HG02973 (cell line): ENCODE data around the gene SHOX.
"Not testable (repeated sequence)": the region's sequence is repeated elsewhere in the genome, so short reads cannot be mapped to it uniquely, and the experiment has no call there.

Experiments used
- ATAC-seq: cut with Tn5 transposase; IDR thresholded peaks from one replicate; pipeline ENCODE4 v1.9.1; 2021; ENCODE audit warnings: moderate library complexity; ENCODE audit not compliant: unreplicated experiment

Gene SHOX

DNA sequence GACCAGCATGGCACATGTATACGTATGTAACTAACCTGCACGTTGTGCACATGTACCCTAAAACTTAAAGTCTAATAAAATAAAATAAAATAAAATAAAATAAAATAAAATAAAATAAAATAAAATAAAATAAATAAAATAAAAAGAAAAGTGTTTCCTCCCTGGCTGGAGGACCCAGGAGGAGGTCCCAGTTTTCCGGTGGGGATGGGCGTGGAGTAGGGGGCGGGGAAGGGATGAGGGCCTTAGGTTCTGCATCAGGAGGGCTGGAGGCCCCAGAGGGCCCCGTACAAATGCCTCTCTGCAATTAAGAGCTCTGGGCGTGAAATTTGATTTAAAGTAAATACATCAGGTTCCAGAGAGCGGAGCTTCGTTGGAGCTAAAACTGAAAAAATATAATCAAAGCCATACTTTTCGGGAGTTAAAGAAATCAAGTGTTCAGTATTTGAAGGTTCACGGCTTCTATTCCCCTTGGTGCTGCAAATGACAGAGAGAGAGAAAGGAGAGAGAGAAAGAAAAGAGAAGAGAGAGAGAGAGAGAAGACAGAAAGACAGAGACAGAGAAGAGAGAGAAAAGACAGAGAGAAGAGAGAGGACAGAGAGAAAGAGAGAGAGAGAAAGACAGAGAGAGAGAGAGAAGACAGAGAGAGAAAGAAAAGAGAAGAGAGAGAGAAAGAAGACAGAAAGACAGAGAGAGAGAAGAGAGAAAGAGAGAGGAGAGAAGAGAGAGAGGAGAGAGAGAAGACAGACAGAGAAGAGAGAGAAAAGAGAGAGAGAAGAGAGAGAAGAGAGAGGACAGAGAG is 8.7 kb upstream of the SHOX start:
- no peak for ATAC-seq

- ATAC-seq, result not testable (repeated sequence)
Measured at GRCh38 chrX:622802-623201, 7.8 kb upstream of the SHOX start.

GRCh38 chrX:623268-623598 is 7.4 kb upstream of the SHOX start:
- ATAC-seq, result no peak

- no peak for ATAC-seq
Measured at GRCh38 chrX:623599-624315, 6.8 kb upstream of the SHOX start.

GRCh38 chrX:625137-625691 is 5.4 kb upstream of the SHOX start:
- no peak for ATAC-seq

DNA sequence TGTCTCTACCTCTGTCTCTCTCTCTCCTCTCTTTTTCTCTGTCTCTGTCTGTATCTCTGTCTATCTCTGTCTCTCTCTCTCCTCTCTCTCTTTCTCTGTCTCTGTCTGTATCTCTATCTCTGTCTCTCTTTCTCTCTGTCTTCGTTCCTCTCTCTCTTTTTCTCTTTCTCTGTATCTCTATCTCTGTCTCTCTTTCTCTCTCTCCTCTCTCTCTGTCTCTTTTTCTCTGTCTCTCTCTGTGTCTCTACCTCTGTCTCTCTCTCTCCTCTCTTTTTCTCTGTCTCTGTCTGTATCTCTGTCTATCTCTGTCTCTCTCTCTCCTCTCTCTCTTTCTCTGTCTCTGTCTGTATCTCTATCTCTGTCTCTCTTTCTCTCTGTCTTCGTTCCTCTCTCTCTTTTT is 4.5 kb upstream of the SHOX start:
- not testable (repeated sequence) for ATAC-seq

DNA sequence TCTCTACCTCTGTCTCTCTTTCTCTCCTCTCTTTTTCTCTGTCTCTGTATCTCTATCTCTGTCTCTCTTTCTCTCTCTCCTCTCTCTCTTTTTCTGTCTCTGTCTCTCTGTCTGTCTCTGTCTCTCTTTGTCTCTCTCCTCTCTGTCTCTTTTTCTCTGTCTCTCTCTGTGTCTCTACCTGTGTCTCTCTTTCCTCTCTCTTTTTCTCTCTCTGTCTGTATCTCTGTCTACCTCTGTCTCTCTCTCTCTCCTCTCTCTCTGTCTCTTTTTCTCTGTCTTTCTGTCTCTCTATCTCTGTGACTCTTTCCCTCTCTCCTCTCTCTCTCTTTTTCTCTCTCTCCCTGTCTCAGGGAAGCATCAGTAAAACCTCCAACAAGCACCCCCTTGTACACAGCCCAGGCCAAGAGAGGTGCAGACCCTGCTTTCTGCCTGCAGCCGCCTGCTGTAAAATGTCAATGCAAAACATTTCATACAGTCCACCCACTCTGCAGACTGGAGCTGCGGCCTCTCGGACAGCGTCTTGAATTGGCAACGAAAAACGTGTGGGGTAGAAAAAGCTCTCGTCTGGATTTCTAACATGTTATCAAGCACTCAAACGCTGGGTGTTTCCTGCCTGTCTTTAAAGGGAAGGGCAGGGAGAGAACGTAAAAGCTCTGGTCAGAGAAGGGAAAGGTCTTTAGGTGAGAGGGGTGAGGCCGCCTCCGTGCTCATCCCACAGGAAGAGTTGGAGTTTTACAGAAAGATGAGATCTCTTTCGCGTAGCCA is 3.7 kb upstream of the SHOX start:
- no peak for ATAC-seq

- ATAC-seq, result no peak
Measured at GRCh38 chrX:627510-627981, 3.0 kb upstream of the SHOX start.

DNA sequence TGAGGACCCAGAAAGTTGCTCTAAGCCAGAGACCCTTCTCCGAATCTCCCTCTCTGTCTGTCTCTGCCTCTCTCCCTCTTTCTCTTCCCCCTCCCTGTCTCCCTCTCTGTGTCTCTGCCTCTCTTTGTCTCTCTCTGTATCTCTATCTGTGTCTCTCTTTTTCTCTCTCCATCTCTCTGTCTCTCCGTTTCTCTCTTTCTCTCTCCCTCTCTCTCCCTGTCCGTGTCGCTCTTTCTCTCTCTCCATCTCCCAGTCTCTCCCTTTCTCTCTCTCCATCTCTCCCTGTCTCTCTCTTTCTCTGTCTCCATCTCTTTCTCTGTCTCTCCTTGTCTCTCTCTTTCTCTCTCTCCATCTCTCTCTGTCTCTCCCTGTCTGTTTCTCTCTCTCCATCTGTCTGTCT is 2.6 kb upstream of the SHOX start:
- ATAC-seq, result no peak

GRCh38 chrX:629230-630006 is 1.2 kb upstream of the SHOX start:
- ATAC-seq, result no peak

DNA sequence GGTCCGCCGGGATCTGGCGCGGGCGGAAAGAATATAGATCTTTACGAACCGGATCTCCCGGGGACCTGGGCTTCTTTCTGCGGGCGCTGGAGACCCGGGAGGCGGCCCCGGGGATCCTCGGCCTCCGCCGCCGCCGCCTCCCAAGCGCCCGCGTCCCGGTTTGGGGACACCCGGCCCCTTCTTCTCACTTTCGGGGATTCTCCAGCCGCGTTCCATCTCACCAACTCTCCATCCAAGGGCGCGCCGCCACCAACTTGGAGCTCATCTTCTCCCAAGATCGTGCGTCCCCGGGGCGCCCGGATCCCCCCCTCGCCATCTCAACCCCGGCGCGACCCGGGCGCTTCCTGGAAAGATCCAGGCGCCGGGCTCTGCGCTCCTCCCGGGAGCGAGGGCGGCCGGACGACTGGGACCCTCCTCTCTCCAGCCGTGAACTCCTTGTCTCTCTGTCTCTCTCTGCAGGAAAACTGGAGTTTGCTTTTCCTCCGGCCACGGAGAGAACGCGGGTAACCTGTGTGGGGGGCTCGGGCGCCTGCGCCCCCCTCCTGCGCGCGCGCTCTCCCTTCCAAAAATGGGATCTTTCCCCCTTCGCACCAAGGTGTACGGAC is 482 bp upstream of the SHOX start:
- ATAC-seq, result no peak

GRCh38 chrX:631802-632365 is 1.3 kb downstream of the SHOX start:
- ATAC-seq, result no peak

DNA sequence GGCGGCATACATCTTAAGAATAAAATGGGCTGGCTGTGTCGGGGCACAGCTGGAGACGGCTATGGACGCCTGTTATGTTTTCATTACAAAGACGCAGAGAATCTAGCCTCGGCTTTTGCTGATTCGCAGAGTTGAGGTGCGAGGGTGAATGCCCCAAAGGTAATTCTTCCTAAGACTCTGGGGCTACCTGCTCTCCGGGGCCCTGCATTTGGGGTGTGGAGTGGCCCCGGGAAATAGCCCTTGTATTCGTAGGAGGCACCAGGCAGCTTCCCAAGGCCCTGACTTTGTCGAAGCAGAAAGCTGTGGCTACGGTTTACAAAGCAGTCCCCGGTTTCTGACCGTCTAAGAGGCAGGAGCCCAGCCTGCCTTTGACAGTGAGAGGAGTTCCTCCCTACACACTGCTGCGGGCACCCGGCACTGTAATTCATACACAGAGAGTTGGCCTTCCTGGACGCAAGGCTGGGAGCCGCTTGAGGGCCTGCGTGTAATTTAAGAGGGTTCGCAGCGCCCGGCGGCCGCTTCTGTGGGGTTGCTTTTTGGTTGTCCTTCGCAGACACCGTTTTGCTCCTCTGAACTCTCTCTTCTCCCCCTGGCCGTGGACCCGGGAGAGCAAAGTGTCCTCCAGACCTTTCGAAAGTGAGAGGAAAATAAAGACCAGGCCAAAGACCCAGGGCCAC is 1.9 kb downstream of the SHOX start:
- no peak for ATAC-seq

GRCh38 chrX:633043-633984 is 2.7 kb downstream of the SHOX start:
- no peak for ATAC-seq

- ATAC-seq, result no peak
Measured at GRCh38 chrX:633985-634958, 3.7 kb downstream of the SHOX start.

DNA sequence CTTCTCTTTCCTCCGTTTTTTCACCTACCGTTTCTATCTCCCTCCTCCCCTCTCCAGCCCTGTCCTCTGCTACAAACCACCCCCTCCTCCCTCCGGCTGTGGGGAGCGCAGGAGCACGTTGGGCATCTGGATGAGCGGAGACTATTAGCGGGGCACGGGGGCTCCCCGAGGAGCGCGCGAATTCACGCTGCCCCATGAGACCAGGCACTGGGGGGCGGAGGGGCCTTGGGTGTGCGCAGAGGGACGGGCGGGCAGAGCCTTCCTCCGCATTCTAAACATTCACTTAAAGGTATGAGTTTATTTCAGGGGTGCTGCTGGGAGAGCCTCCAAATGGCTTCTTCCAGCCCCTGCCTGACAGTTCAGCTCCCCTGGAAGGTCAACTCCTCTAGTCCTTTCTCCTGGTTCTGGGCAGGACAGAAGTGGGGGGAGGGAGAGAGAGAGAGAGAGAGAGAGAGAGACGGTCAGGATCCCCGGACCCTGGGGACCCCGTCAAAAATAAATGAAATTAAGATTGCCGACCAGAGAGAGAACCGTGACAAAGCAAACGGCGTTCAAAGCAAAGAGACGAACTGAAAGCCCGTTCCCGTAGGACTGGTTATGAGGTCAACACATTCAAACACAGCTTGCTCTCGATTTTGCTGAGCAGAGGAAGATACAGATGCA is 5.0 kb downstream of the SHOX start:
- ATAC-seq, result no peak
